ENCODE data around the gene MTARC2.

DNA sequence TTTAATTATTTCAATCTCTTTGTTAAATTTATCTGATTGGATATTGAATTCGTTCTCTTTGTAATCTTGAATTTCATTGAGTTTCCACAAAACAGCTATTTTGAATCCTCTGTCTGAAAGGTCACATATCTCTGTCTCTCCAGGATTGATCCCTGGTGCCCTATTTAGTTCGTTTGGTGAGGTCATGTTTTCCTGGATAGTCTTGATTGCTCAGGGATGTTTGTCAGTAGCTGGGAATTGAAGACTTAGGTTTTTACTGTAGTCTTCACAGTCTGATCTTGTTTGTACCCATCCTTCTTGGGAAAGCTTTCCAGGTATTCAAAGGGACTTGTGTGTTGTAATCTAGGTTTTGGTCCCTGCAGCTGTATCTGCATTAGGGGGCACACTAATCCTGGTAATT, 6.8 kb upstream of the MTARC2 start:
- TF ChIP-seq CTCF (IDR thresholded peaks at IDR 0.05; ENCODE audit: low read depth, low read length) (no peak), EZH2phosphoT487 (IDR thresholded peaks at IDR 0.05; ENCODE audit: low read depth) (no peak)

Data from OCI-LY3 (cell line).